Neural progenitor cell (in vitro differentiated cells): ENCODE data around the gene VEZF1. TPM values are rescaled to one million over a fixed set of nuclear protein-coding genes. Genes with fewer than 3 reads are reported as not detected.

Experiments used
- DNase-seq: peaks from one replicate; pipeline ENCODE4 v3.0.0-alpha.2; 2016; ENCODE audit warnings: low spot score
- H2AFZ ChIP-seq: fragments of 200-600 bp; sonication (generic); replicated peaks from 2 replicates; pipeline ENCODE4 v1.6.1; 2016; ENCODE audit warnings: antibody characterized with exemption
- H3F3A ChIP-seq: fragments of 200-600 bp; sonication (generic); 2 replicates; pipeline ENCODE4 v1.6.1; 2016; ENCODE audit warnings: antibody characterized with exemption, low read depth
- H3K27ac ChIP-seq: fragments of 200-600 bp; sonication (generic); 2 replicates; pipeline ENCODE4 v1.5.1; 2016; ENCODE audit warnings: mild to moderate bottlenecking
- H3K27me3 ChIP-seq: fragments of 200-600 bp; sonication (generic); 2 replicates; pipeline ENCODE4 v1.6.1; 2016; ENCODE audit warnings: mild to moderate bottlenecking, moderate library complexity
- H3K36me3 ChIP-seq: fragments of 200-600 bp; sonication (generic); 2 replicates; pipeline ENCODE4 v1.5.1; 2016
- H3K4me1 ChIP-seq: fragments of 200-600 bp; sonication (generic); 2 replicates; pipeline ENCODE4 v1.6.1; 2016; ENCODE audit warnings: mixed run types
- H3K4me2 ChIP-seq: fragments of 200-600 bp; sonication (generic); 2 replicates; pipeline ENCODE4 v1.6.1; 2016
- H3K4me3 ChIP-seq: fragments of 200-600 bp; sonication (generic); 2 replicates; pipeline ENCODE4 v1.5.1; 2016
- H3K79me2 ChIP-seq: fragments of 200-600 bp; sonication (generic); 2 replicates; pipeline ENCODE4 v1.6.1; 2016; ENCODE audit warnings: low read depth
- H3K9ac ChIP-seq: fragments of 200-600 bp; sonication (generic); 2 replicates; pipeline ENCODE4 v1.6.1; 2016
- H3K9me3 ChIP-seq: fragments of 200-600 bp; sonication (generic); 2 replicates; pipeline ENCODE4 v1.5.1; 2016; ENCODE audit warnings: low read depth
- H4K20me1 ChIP-seq: fragments of 200-600 bp; sonication (generic); 2 replicates; pipeline ENCODE4 v1.6.1; 2016; ENCODE audit warnings: low read depth
- H3K27ac Mint-ChIP-seq: 3 replicates; pipeline ENCODE4 v1.8.0; 2021; ENCODE audit warnings: mixed read lengths
- H3K27me3 Mint-ChIP-seq: 2 replicates; pipeline ENCODE4 v1.8.0; 2022; ENCODE audit warnings: low read depth, mild to moderate bottlenecking, inconsistent platforms, moderate library complexity, mixed read lengths; ENCODE audit not compliant: insufficient read depth
- H3K36me3 Mint-ChIP-seq: 3 replicates; pipeline ENCODE4 v1.8.0; 2021; ENCODE audit warnings: mixed read lengths
- H3K4me1 Mint-ChIP-seq: 3 replicates; pipeline ENCODE4 v1.8.0; 2021; ENCODE audit warnings: mixed read lengths
- H3K4me3 Mint-ChIP-seq: 3 replicates; pipeline ENCODE4 v1.8.0; 2021; ENCODE audit warnings: mild to moderate bottlenecking, moderate library complexity, mixed read lengths
- H3K9me3 Mint-ChIP-seq: 3 replicates; pipeline ENCODE4 v1.8.0; 2020; ENCODE audit warnings: mixed read lengths
- CTCF ChIP-seq: fragments of 200-600 bp; sonication (generic); IDR thresholded peaks from 2 replicates; pipeline ENCODE4 v1.5.1; 2017; ENCODE audit warnings: antibody characterized with exemption, mild to moderate bottlenecking
- EZH2 ChIP-seq: fragments of 200-600 bp; sonication (generic); IDR thresholded peaks from 2 replicates; pipeline ENCODE4 v1.6.1; 2017; ENCODE audit warnings: antibody characterized with exemption, mild to moderate bottlenecking, moderate library complexity
- EZH2phosphoT487 ChIP-seq: fragments of 200-600 bp; sonication (generic); IDR thresholded peaks from 2 replicates; pipeline ENCODE4 v1.6.1; 2017; ENCODE audit warnings: antibody characterized with exemption
- total RNA-seq: library from RNA; depleted of rRNA; stranded (reverse); fragments of >200 nt; gene quantifications from 2 replicates; pipeline ENCODE4 v1.2.3, GENCODE V29; 2015; ENCODE audit warnings: low replicate concordance

The VEZF1 gene
- total RNA-seq, 1 donor from 2014 or later, result 90.4 TPM

GRCh38 chr17:57982452-57983170 is 5.4 kb downstream of the VEZF1 start:
- peaks cover 23% of the 10 kb centered on the region for H3K36me3 ChIP-seq
- TF ChIP-seq EZH2, result no peak
- TF ChIP-seq CTCF, result no peak
- TF ChIP-seq EZH2phosphoT487, result no peak
- no peaks in the 10 kb centered on the region for H3K27me3 ChIP-seq
- H3K9ac ChIP-seq, result no peak overlapping the region
- H3K27ac Mint-ChIP-seq, result no peak overlapping the region
- peaks cover 34% of the 10 kb centered on the region for H3F3A ChIP-seq
- H3K4me3 Mint-ChIP-seq, result peak overlapping the region; percentile 30
- H3K27ac ChIP-seq, result no peak overlapping the region
- H3K9me3 ChIP-seq, result no peaks in the 10 kb centered on the region
- no peaks in the 10 kb centered on the region for H3K27me3 Mint-ChIP-seq
- peaks cover 63% of the 10 kb centered on the region for H3K4me1 Mint-ChIP-seq
- peaks cover 41% of the 10 kb centered on the region for H3K36me3 Mint-ChIP-seq
- no peaks in the 10 kb centered on the region for H3K9me3 Mint-ChIP-seq
- H3K4me1 ChIP-seq, result peaks cover 35% of the 10 kb centered on the region
- H3K4me3 ChIP-seq, result no peak overlapping the region
- peak overlapping the region; percentile 94 for H3K4me2 ChIP-seq
- no peak overlapping the region for H2AFZ ChIP-seq
- peaks cover 76% of the 10 kb centered on the region for H4K20me1 ChIP-seq
- H3K79me2 ChIP-seq, result peaks cover 91% of the 10 kb centered on the region
- no peak for DNase-seq

DNA sequence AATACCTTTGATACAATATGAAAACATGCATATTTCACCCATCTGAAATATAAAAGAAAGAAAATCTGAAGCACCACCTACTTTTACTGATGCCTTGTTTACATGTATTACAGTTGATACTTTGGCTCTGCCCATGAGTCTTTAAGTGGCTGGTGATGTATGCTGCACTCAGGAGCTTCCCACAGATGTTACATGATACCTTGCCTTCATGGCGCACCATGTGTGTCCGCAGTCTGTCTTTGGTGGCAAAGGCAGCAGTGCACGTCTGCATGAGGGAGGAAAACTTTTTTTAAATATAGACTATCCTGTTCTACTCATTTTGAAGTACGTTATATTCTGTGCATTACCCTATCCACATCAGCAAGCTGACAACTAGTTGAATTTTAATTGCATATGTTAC is 7.5 kb downstream of the VEZF1 start:
- peaks cover 22% of the 10 kb centered on the region for H3F3A ChIP-seq
- peaks cover 25% of the 10 kb centered on the region for H3K4me1 ChIP-seq
- peaks cover 48% of the 10 kb centered on the region for H3K36me3 Mint-ChIP-seq
- H3K27ac Mint-ChIP-seq, result no peak overlapping the region
- H3K9me3 Mint-ChIP-seq, result no peaks in the 10 kb centered on the region
- no peaks in the 10 kb centered on the region for H3K27me3 ChIP-seq
- H3K79me2 ChIP-seq, result peaks cover 77% of the 10 kb centered on the region
- peaks cover 52% of the 10 kb centered on the region for H3K4me1 Mint-ChIP-seq
- no peaks in the 10 kb centered on the region for H3K9me3 ChIP-seq
- no peak overlapping the region for H3K9ac ChIP-seq
- DNase-seq, result no peak
- no peak overlapping the region for H3K4me2 ChIP-seq
- H3K4me3 Mint-ChIP-seq, result no peak overlapping the region
- TF ChIP-seq EZH2 (no peak), CTCF (no peak), EZH2phosphoT487 (no peak)
- no peak overlapping the region for H3K4me3 ChIP-seq
- H3K27me3 Mint-ChIP-seq, result no peaks in the 10 kb centered on the region
- peaks cover 79% of the 10 kb centered on the region for H4K20me1 ChIP-seq
- H3K27ac ChIP-seq, result no peak overlapping the region
- no peak overlapping the region for H2AFZ ChIP-seq
- H3K36me3 ChIP-seq, result peaks cover 28% of the 10 kb centered on the region

DNA sequence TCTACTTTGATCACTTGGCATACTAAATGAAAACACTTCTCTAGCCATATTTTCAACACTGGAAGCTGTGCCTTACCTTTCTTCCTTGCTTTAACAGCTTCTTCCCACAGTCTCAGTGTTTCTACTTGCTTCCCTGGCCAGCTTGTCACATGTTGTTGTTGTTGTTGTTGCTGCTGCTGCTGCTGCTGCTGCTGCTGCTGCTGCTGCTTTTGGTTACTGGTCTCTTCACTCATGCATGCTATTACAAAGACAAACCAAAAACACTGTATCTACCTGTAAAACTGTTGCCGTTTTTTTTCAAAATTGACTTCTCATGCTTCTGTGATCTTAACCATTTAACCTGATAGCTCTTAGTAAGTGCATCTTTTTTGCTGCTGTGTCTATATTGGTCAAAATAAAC is 9.0 kb downstream of the VEZF1 start:
- no peaks in the 10 kb centered on the region for H3K9me3 Mint-ChIP-seq
- no peak overlapping the region for H3K27ac Mint-ChIP-seq
- Histone ChIP-seq H3K4me3 (no peak overlapping the region), H3K79me2 (peaks cover 63% of the 10 kb centered on the region), H2AFZ (no peak overlapping the region), H3K4me1 (peaks cover 11% of the 10 kb centered on the region), H3K9ac (no peak overlapping the region), H4K20me1 (peaks cover 77% of the 10 kb centered on the region), H3K36me3 (peaks cover 31% of the 10 kb centered on the region), H3K4me2 (no peak overlapping the region), H3K27ac (no peak overlapping the region), H3K9me3 (no peaks in the 10 kb centered on the region), H3K27me3 (no peaks in the 10 kb centered on the region), H3F3A (peaks cover 17% of the 10 kb centered on the region)
- no peak for DNase-seq
- H3K4me3 Mint-ChIP-seq, result no peak overlapping the region
- peaks cover 37% of the 10 kb centered on the region for H3K4me1 Mint-ChIP-seq
- TF ChIP-seq EZH2phosphoT487 (no peak), CTCF (no peak), EZH2 (no peak)
- H3K27me3 Mint-ChIP-seq, result no peaks in the 10 kb centered on the region
- H3K36me3 Mint-ChIP-seq, result peaks cover 55% of the 10 kb centered on the region
